ENCODE data around the gene PEMT.

GRCh38 chr17:17467720-17468119 is 123.8 kb downstream of the PEMT start:
- TF ChIP-seq, protein P1, sequence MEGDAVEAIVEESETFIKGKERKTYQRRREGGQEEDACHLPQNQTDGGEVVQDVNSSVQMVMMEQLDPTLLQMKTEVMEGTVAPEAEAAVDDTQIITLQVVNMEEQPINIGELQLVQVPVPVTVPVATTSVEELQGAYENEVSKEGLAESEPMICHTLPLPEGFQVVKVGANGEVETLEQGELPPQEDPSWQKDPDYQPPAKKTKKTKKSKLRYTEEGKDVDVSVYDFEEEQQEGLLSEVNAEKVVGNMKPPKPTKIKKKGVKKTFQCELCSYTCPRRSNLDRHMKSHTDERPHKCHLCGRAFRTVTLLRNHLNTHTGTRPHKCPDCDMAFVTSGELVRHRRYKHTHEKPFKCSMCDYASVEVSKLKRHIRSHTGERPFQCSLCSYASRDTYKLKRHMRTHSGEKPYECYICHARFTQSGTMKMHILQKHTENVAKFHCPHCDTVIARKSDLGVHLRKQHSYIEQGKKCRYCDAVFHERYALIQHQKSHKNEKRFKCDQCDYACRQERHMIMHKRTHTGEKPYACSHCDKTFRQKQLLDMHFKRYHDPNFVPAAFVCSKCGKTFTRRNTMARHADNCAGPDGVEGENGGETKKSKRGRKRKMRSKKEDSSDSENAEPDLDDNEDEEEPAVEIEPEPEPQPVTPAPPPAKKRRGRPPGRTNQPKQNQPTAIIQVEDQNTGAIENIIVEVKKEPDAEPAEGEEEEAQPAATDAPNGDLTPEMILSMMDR (conservative IDR thresholded peaks at IDR 0.05; ENCODE audit: low read depth, low read length), result no peak
- TF ChIP-seq MAZ (IDR thresholded peaks at IDR 0.05; ENCODE audit: borderline replicate concordance, low read depth, low read length) (no peak), RFX5 (IDR thresholded peaks at IDR 0.05; ENCODE audit: low read depth, low read length) (no peak), USF2 (IDR thresholded peaks at IDR 0.05; ENCODE audit: low read depth, low read length) (no peak), FOS (IDR thresholded peaks at IDR 0.05; ENCODE audit: low read depth, low read length) (no peak), RAD21 (IDR thresholded peaks at IDR 0.05; ENCODE audit: low read length) (no peak), POLR2A (IDR thresholded peaks at IDR 0.05; ENCODE audit: low read depth, low read length) (no peak), RCOR1 (IDR thresholded peaks at IDR 0.05; ENCODE audit: insufficient replicate concordance, low read length) (no peak), CEBPB (IDR thresholded peaks at IDR 0.05; ENCODE audit: low read depth, low read length) (no peak), MXI1 (IDR thresholded peaks at IDR 0.05; ENCODE audit: borderline replicate concordance, low read depth, low read length) (no peak), SMC3 (IDR thresholded peaks at IDR 0.05; ENCODE audit: low read depth, low read length) (no peak)

All from IMR-90 (cell line).